M059J (cell line): ENCODE data around the gene STAMBPL1. TPM values are rescaled to one million over a fixed set of nuclear protein-coding genes. Genes with fewer than 3 reads are reported as not detected.

Source experiments
- DNase-seq: peaks from one replicate; pipeline ENCODE4 v3.0.0-alpha.2; 2012; ENCODE audit warnings: low read depth
- total RNA-seq: library from RNA; depleted of rRNA; stranded (reverse); fragments of >200 nt; shearing (Covaris generic); gene quantifications from 2 replicates; pipeline ENCODE4 v1.2.3, GENCODE V29; 2014

The STAMBPL1 gene
- total RNA-seq, 1 experiment from 2014 or later, result 22.8 TPM

GRCh38 chr10:88892222-88892967 is 12.3 kb downstream of the STAMBPL1 start:
- DNase-seq, result peak; percentile 62

GRCh38 chr10:88893611-88894010 is 13.6 kb downstream of the STAMBPL1 start:
- DNase-seq, result no peak

GRCh38 chr10:88895250-88895649 is 15.2 kb downstream of the STAMBPL1 start:
- peak; percentile 42 for DNase-seq

- DNase-seq, result peak; percentile 66
Observed at GRCh38 chr10:88896372-88896993, 16.4 kb downstream of the STAMBPL1 start.

- peak; percentile 76 for DNase-seq
Observed at GRCh38 chr10:88896994-88897853, 17.2 kb downstream of the STAMBPL1 start.

- no peak for DNase-seq
Observed at GRCh38 chr10:88898727-88899126, 18.7 kb downstream of the STAMBPL1 start.

GRCh38 chr10:88899886-88900285 is 19.8 kb downstream of the STAMBPL1 start:
- DNase-seq, result peak; percentile 28

- peak; percentile 31 for DNase-seq
Observed at GRCh38 chr10:88901206-88901983, 21.4 kb downstream of the STAMBPL1 start.

- DNase-seq, result no peak
Observed at GRCh38 chr10:88901984-88902789, 22.1 kb downstream of the STAMBPL1 start.

GRCh38 chr10:88903715-88904114 is 23.7 kb downstream of the STAMBPL1 start:
- no peak for DNase-seq

GRCh38 chr10:88906921-88907320 is 26.9 kb downstream of the STAMBPL1 start:
- DNase-seq, result no peak

- no peak for DNase-seq
Observed at GRCh38 chr10:88908194-88908593, 28.1 kb downstream of the STAMBPL1 start.

- no peak for DNase-seq
Observed at GRCh38 chr10:88911116-88911515, 31.1 kb downstream of the STAMBPL1 start.

- DNase-seq, result no peak
Observed at GRCh38 chr10:88911851-88912250, 31.8 kb downstream of the STAMBPL1 start.

GRCh38 chr10:88913127-88913526 is 33.1 kb downstream of the STAMBPL1 start:
- DNase-seq, result no peak

- no peak for DNase-seq
Observed at GRCh38 chr10:88913788-88914187, 33.7 kb downstream of the STAMBPL1 start.

GRCh38 chr10:88915781-88916180 is 35.7 kb downstream of the STAMBPL1 start:
- DNase-seq, result peak; percentile 38

- DNase-seq, result no peak
Observed at GRCh38 chr10:88916231-88916630, 36.2 kb downstream of the STAMBPL1 start.

- DNase-seq, result no peak
Observed at GRCh38 chr10:88916986-88917385, 36.9 kb downstream of the STAMBPL1 start.

GRCh38 chr10:88918191-88918905 is 38.3 kb downstream of the STAMBPL1 start:
- DNase-seq, result no peak
